MV-4-11 (cell line): ENCODE data around the gene IFT57.

Experiments
- DNase-seq: peaks from one replicate; lab custom pipeline; 2025; lab: John Stamatoyannopoulos, UW

The IFT57 gene

DNA sequence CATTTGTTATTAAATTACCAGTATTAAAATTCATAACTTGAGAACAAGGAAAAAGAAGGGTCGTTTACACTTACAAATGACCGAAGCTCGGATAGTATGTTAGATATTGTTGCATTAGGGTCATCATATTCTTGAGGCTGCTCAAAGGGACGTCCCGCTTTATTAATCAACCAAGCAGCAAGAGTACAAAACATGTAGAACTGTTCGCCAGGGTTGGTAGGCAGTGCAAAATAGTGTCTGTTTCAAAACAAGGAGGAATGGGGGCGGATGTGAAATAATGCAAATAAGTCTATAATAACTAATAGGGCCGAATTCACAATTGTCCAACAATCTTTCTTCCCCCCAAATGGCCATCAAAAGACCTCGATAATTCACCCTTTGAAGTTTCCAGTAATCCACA, 2.9 kb downstream of the IFT57 start:
- no peak for DNase-seq

DNA sequence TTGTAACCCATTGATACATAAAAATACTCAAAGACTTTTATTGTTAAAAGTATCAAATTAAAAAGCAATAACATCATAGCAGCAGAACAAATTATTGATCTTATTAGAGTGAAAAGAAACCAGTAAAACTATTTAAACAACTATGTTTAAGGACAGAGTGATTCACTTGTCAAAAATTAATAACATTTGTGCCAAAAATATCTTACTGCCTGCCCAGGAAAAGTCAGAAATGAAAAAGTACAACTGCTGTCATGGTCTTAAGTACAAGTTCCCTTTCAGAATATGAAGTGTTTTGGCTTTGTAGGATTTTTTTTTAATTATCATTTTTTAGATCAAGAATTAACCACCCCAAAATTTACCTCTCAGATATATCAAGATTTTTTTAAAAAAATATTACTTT, 3.4 kb downstream of the IFT57 start:
- DNase-seq = no peak

- peak; percentile 29 for DNase-seq
Measured at GRCh38 chr3:108215871-108216270, 6.4 kb downstream of the IFT57 start.

DNA sequence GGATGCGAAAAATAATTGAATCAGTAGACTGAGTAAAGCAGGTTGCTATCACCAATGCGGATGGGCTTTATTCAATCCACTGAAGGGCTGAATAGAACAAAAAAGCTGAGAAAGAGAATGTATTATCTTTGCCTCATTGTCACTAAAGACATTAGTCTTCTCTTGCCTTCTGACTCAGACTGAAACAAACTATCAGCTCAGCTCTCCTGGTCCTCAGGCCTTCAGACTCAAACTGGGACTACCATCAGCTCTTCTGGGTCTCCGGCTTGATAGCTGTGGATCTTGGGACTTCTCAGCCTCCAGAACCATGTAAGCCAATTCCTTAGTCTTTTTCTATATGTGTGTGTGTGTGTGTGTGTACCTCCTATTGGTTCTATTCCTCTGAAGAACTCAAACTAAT, 12.6 kb downstream of the IFT57 start:
- DNase-seq = no peak

- no peak for DNase-seq
Measured at GRCh38 chr3:108208831-108209230, 13.4 kb downstream of the IFT57 start.

DNA sequence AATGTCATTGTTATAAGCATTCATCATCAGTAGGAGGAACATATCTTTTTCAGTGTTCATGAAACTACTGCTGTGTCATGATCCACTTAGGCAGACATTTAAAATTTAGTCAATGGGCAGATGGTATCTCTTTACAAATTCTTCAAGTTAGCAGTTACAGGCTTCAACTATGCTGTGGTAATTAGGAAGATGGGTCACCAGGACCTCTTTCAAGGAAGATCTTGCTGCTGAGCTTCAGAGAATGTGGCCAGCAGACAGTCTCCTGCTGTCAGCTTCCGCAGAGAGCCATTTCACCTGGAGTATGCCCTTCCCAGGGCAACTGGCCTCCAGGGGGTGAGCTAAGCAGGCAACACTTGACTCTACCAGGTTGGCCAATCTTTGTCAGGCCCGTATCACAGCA, 19.4 kb downstream of the IFT57 start:
- DNase-seq = no peak

GRCh38 chr3:108202080-108202479, 20.1 kb downstream of the IFT57 start:
- no peak for DNase-seq

- DNase-seq = no peak
Measured at GRCh38 chr3:108201258-108201657, 21.0 kb downstream of the IFT57 start.

- no peak for DNase-seq
Measured at GRCh38 chr3:108200578-108200977, 21.6 kb downstream of the IFT57 start.

- no peak for DNase-seq
Measured at GRCh38 chr3:108200024-108200423, 22.2 kb downstream of the IFT57 start.

GRCh38 chr3:108191394-108191793, 30.8 kb downstream of the IFT57 start:
- no peak for DNase-seq

GRCh38 chr3:108190346-108190745, 31.9 kb downstream of the IFT57 start:
- no peak for DNase-seq

DNA sequence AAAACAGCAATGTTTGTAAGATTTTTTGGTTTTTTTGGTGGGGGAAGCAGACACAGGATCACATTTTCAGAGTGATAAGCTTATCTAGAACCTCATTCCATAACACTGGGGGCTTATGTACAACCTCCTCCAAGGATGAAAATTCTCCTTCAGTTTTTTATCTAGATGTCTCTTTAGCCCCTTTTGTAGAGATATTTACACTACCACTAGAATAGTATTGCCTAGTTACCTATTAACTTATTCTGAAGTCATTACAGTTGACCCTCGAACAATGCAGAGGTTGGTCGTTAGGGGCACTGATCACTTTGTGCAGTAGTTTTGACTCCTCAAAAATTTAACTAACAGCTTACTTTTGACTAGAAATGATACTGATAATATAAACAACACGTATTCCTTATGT, 32.8 kb downstream of the IFT57 start:
- DNase-seq = no peak

DNA sequence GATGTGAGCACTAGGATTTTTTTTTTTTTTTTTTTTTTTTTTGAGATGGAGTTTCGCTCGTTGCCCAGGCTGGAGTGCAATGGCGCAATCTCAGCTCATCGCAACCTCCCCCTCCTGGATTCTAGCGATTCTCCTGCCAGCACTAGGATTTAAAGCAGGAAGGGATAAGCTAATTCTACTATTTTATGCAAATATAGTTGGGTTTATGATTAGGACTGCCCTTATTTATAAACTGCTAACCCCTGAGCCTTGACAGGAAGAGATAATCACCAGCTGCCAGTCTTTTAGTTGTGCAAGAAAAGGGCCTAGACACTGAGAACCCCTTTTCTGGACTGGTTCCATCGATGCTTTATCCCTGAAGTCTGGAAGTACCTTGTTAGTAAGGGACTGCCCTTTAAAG, 36.7 kb downstream of the IFT57 start:
- no peak for DNase-seq

DNA sequence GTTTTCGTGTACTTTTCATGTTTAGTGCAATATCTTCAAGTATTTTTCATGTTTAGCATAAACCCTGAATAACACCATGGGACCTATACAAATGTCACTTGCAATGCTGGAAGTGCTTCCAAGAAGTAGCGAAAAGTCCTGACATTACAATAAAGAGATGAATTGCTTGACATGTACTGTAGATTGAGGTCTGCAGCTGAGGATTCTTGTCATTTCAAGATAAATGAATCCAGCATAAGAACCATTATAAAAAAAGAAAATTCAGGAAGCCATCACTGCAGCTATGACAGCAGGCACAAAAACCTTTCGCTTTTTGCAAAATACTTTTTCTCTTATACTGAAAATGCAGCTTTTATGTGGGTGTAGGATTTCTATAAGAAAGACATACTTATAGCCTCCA, 37.4 kb downstream of the IFT57 start:
- DNase-seq = no peak

GRCh38 chr3:108183971-108184370, 38.3 kb downstream of the IFT57 start:
- no peak for DNase-seq

DNA sequence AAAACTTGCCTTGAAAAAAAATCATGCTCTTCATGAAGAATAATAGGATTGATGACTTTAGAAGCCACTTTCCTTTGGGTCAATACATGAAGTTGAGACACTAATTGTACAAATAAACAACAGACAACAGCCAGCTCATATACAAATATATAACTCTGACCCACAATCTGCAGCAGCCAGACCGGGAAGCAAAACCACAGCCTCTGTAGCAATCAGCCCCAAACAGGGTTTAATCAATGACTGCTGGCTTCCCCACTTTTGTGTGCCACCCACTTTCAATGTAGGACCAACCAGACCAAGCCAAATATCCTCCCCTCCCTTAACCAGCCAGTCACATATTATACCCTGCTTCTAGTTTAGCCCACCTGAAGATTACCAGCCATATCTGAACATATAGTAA, 39.0 kb downstream of the IFT57 start:
- DNase-seq = peak; percentile 42

- DNase-seq = no peak
Measured at GRCh38 chr3:108182339-108182738, 39.9 kb downstream of the IFT57 start.

DNA sequence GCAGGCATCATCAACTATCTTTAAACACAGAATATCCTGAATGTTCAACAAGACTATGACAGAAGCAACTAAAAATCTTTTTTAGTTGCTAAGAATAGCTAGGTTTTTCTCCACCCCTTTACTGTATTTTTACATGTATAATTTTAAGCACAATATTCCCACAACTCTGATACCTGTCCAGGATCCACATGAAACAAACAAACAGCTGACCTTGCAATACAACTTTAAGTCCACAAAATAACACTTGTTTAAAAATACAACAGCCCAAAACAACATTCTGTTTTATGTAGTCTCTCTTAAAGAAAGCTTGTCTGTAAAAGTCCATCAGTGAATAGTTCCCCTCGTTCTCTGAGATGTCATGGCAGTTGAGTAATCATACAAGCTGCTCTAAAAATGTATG, 41.1 kb downstream of the IFT57 start:
- no peak for DNase-seq

- no peak for DNase-seq
Measured at GRCh38 chr3:108180194-108180593, 42.0 kb downstream of the IFT57 start.

DNA sequence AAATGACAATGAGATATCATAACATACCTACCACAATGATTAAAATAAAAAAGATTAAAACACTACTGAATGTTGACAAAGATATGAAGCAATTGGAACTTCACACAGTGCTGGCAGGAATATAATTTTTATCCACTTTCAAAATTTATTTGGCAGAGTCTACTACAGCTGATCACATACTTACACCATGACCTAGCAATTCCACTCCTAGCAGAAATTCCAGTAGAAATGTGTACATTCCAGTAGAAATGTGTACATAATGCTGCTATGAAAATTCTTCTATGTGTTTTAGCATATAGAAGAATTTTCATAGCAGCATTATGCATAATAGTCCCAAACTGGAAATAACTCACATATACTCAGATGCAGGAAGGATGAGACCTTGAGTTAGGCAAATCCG, 43.5 kb downstream of the IFT57 start:
- DNase-seq = no peak

- DNase-seq = no peak
Measured at GRCh38 chr3:108177536-108177935, 44.7 kb downstream of the IFT57 start.

- DNase-seq = no peak
Measured at GRCh38 chr3:108175352-108175751, 46.9 kb downstream of the IFT57 start.

DNA sequence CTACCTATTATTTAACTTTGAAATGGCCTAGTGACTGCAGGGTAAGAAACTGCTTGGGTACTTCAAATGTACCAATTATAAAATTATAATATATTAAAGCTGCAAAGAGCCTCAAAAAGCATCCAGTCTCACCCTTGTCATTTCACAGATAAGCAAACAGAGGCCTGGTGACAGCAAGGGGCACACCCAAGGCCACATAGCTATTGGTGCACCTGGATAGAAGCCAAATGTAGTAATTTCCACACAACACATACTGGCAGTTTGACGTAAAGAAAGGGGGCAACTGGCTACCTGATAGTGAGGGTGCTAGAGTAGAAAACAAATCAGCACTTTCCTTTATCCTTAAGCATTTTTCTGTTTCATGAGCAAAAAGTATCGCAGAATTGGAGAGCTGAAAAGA, 51.1 kb downstream of the IFT57 start:
- no peak for DNase-seq

- DNase-seq = no peak
Measured at GRCh38 chr3:108164391-108164790, 57.8 kb downstream of the IFT57 start.
